Stimulated activated CD8-positive, alpha-beta memory T cell treated with anti-CD3 and anti-CD28 coated beads, Interleukin-15, amount 100 ng/mL, for 4 hours (primary cell): Measurements from ENCODE around the gene TNFRSF14.
"Not testable (repeated sequence)": the region's sequence is repeated elsewhere in the genome, so short reads cannot be mapped to it uniquely, and the experiment has no call there.

ENCODE experiments used
- DNase-seq, 2 donors: peaks; one replicate each; pipeline ENCODE4 v3.0.0-alpha.2; 2020; ENCODE audit warnings: low read depth in 2 of 2

TNFRSF14 gene

DNA sequence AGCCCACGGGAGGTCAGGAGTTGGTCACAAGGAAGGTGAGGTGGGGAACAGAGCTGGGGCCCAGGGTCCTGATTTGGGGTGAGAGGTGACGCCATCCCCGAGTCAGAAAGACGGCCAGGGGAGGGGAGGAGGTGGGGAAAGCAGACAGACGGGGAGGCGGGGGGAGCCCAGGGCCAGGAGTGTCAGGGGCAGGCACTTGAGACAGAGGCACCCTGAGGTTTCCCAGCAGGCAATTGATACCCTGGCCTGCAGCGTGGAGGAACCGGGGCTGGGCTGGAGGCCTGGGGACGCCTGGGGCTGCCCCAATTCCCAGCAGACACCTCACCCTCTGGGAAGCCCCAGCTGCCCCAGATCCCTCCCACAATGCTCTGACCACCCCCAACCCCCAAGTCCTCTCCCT lies 3.1 kb upstream of the TNFRSF14 start:
- not testable (repeated sequence) for DNase-seq

- no peak for DNase-seq
Observed at GRCh38 chr1:2553871-2554620, 2.1 kb upstream of the TNFRSF14 start.

- DNase-seq = no peak
Observed at GRCh38 chr1:2554621-2555387, 1.4 kb upstream of the TNFRSF14 start.

GRCh38 chr1:2555634-2556276 lies 416 bp upstream of the TNFRSF14 start:
- peak in 1 of 2 donors; percentile 52 for DNase-seq

DNA sequence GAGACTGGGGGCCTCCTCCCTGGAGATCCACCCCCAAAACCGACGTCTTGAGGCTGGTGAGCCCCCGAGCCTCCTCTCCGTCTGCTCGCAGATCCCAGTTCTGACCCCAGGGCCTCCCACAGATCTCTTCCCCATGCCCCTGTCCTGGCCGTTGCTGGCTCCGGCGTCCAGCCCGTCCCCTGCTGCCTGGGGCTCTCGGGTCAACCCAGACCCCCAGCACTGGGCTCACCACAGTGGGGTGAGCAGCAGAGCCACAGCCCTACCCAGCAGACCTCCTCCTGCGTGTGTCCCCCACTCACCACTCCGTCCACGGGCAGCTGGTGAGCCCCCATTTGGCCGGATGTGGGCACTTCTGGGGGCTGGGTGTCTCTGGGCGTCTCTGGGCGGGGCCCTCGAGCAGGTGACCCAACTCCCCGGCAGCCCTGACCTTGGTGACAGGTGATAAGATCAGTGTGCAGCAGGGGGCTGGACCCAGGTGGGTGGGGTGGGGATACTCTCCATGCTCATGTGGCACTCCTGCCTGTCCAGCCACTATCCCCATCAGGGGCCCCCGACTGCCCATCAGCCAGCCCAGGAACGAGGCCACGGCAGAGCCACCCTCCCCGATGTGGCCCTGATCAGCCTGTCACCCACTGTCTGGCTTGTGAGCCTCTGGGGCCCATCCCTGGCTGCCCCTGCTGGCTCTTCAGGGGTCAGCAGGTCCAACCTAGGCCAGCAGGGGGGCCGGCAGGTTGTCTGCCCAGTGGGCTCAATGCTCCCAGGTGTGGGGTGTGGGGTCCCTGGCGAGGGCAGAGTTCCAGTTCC lies 709 bp downstream of the TNFRSF14 start:
- DNase-seq = no peak

- DNase-seq = no peak
Observed at GRCh38 chr1:2557482-2558400, 1.6 kb downstream of the TNFRSF14 start.

DNA sequence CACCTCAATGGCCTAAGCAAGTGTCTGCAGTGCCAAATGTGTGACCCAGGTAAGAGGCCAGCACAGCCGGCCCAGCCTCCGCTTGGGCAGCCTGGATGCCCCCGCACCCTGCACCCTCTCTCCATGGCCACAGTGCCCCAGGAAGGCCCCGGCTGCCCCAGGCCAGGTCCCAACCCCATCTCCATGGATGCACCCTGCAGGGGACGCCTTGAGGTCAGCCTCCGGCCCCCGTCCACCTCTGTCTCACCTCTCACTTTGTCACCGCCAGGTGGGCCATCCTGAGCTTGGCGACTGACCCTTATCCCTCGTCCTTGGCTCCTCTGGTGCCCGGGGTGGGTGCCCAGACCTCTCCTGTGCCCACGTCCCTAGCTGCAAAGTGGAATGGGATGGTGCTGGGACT lies 2.2 kb downstream of the TNFRSF14 start:
- DNase-seq = no peak

- DNase-seq = no peak
Observed at GRCh38 chr1:2558861-2559260, 2.7 kb downstream of the TNFRSF14 start.

GRCh38 chr1:2559509-2560298 lies 3.5 kb downstream of the TNFRSF14 start:
- DNase-seq = no peak

GRCh38 chr1:2560299-2561073 lies 4.3 kb downstream of the TNFRSF14 start:
- no peak for DNase-seq

DNA sequence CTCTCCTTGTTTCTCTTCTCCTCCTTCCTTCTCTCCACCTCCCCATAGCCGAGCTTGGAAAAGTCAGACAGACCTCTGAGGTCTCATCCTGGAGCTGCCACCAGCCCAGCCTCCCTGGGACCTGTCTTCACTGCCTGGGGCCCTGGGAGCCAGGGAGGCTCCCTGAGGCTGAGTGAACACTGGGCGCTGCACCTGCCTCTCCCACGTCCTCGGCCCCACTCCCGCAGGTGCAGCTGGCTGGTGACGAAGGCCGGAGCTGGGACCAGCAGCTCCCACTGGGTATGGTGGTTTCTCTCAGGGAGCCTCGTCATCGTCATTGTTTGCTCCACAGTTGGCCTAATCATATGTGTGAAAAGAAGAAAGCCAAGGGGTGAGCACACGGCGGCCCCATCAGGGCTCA lies 5.3 kb downstream of the TNFRSF14 start:
- no peak for DNase-seq

DNA sequence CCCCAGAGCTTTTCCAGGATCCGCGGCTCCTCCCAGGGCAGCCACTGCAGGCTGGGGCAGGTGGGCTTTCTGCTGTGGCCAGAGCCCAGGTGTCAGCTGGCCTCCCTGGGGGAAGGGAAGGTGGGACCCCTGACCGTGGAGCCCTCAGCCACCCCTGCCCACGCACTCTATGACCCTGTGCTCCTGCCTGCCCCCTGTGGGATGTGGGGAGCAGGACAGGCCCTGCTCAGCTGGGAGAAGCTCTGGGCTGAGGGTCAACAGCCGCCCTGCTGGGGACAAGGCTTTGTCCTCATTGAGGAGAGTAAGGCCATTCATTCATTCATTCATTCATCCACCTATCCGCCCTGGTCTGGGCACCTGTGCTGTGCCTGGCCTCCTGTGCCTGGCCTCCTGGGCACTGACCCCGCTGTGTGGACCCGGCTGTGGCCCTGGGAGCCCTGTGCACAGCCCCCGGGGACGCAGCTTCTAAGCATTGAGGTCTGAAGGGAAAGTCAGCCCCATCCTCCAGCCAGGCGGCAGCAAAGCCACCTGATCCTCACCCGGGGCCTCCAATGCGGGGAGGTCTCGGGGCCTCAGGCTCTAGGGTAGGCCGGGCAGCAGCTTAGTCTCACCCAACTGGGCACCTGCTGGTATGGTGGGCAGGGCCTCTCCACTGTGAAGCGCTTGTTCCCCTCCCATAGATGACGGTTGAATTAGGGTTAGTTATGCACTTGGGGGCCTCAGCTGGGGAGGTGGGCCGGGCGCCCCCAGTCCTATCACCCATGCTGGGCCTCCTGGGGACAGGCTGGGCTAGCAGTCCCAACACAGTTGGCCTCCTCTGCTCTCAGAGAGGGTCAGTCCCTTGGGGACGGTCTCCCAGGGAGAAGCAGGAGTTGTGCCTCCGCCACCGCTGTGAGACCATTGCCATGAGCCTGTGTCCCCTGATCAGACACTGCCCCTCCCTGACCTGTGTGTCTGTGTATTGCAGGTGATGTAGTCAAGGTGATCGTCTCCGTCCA lies 6.0 kb downstream of the TNFRSF14 start:
- DNase-seq = no peak

GRCh38 chr1:2563205-2563604 lies 7.0 kb downstream of the TNFRSF14 start:
- no peak for DNase-seq

GRCh38 chr1:2564006-2564814 lies 8.0 kb downstream of the TNFRSF14 start:
- no peak for DNase-seq

GRCh38 chr1:2564815-2565374 lies 8.7 kb downstream of the TNFRSF14 start:
- DNase-seq = no peak

- no peak for DNase-seq
Observed at GRCh38 chr1:2566101-2567045, 10.2 kb downstream of the TNFRSF14 start.
